Progenitor cell of endocrine pancreas (in vitro differentiated cells): Measurements from ENCODE around the gene FBXO30. TPM values are rescaled to one million over a fixed set of nuclear protein-coding genes. Genes with fewer than 3 reads are reported as not detected.

Experiments used
- DNase-seq: peaks from one replicate; pipeline ENCODE4 v3.0.0; 2021; ENCODE audit warnings: low spot score; ENCODE audit not compliant: unreplicated experiment
- H3K27ac Mint-ChIP-seq: 2 replicates; pipeline ENCODE4 v1.8.0; 2021; ENCODE audit warnings: mild to moderate bottlenecking, moderate library complexity, mixed read lengths
- H3K27me3 Mint-ChIP-seq: 2 replicates; pipeline ENCODE4 v1.8.0; 2021; ENCODE audit warnings: mixed read lengths
- H3K36me3 Mint-ChIP-seq: 2 replicates; pipeline ENCODE4 v1.8.0; 2022; ENCODE audit warnings: mixed read lengths; ENCODE audit not compliant: insufficient read depth
- H3K4me1 Mint-ChIP-seq: 2 replicates; pipeline ENCODE4 v1.8.0; 2021; ENCODE audit warnings: low read depth, mixed read lengths
- H3K4me3 Mint-ChIP-seq: 2 replicates; pipeline ENCODE4 v1.8.0; 2021; ENCODE audit warnings: low read depth, mild to moderate bottlenecking, moderate library complexity, mixed read lengths
- H3K9me3 Mint-ChIP-seq: 2 replicates; pipeline ENCODE4 v1.8.0; 2021; ENCODE audit warnings: low read depth, mixed read lengths
- total RNA-seq: library from RNA; stranded (reverse); gene quantifications from 2 replicates; pipeline ENCODE4 v1.2.1, GENCODE V29; 2021
- TF ChIP-seq, protein P1 (sequence below): fragments of 200-600 bp; sonication (generic); IDR thresholded peaks from one replicate; pipeline ENCODE4 v1.5.0; 2021; ENCODE audit warnings: antibody characterized with exemption, mild to moderate bottlenecking; ENCODE audit not compliant: unreplicated experiment

The FBXO30 gene
- total RNA-seq, 1 donor from 2014 or later = 13.1 TPM

GRCh38 chr6:145829102-145829501, 14.5 kb upstream of the FBXO30 start:
- Mint-ChIP-seq H3K4me1 (no peaks in the 10 kb centered on the region), H3K36me3 (no peaks in the 10 kb centered on the region), H3K4me3 (no peak overlapping the region), H3K27ac (no peak overlapping the region), H3K9me3 (no peaks in the 10 kb centered on the region), H3K27me3 (no peaks in the 10 kb centered on the region)
- TF ChIP-seq, protein P1, sequence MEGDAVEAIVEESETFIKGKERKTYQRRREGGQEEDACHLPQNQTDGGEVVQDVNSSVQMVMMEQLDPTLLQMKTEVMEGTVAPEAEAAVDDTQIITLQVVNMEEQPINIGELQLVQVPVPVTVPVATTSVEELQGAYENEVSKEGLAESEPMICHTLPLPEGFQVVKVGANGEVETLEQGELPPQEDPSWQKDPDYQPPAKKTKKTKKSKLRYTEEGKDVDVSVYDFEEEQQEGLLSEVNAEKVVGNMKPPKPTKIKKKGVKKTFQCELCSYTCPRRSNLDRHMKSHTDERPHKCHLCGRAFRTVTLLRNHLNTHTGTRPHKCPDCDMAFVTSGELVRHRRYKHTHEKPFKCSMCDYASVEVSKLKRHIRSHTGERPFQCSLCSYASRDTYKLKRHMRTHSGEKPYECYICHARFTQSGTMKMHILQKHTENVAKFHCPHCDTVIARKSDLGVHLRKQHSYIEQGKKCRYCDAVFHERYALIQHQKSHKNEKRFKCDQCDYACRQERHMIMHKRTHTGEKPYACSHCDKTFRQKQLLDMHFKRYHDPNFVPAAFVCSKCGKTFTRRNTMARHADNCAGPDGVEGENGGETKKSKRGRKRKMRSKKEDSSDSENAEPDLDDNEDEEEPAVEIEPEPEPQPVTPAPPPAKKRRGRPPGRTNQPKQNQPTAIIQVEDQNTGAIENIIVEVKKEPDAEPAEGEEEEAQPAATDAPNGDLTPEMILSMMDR = no peak
- no peak for DNase-seq

GRCh38 chr6:145824344-145824743, 9.7 kb upstream of the FBXO30 start:
- no peak for DNase-seq
- TF ChIP-seq, protein P1 = no peak
- Mint-ChIP-seq H3K27me3 (no peaks in the 10 kb centered on the region), H3K4me3 (no peak overlapping the region), H3K9me3 (no peaks in the 10 kb centered on the region), H3K4me1 (no peaks in the 10 kb centered on the region), H3K36me3 (no peaks in the 10 kb centered on the region), H3K27ac (no peak overlapping the region)

GRCh38 chr6:145823328-145823944, 8.8 kb upstream of the FBXO30 start:
- Mint-ChIP-seq H3K27ac (no peak overlapping the region), H3K36me3 (no peaks in the 10 kb centered on the region), H3K4me3 (no peak overlapping the region), H3K27me3 (no peaks in the 10 kb centered on the region), H3K9me3 (no peaks in the 10 kb centered on the region), H3K4me1 (no peaks in the 10 kb centered on the region)
- no peak for DNase-seq
- TF ChIP-seq, protein P1 = no peak

DNA sequence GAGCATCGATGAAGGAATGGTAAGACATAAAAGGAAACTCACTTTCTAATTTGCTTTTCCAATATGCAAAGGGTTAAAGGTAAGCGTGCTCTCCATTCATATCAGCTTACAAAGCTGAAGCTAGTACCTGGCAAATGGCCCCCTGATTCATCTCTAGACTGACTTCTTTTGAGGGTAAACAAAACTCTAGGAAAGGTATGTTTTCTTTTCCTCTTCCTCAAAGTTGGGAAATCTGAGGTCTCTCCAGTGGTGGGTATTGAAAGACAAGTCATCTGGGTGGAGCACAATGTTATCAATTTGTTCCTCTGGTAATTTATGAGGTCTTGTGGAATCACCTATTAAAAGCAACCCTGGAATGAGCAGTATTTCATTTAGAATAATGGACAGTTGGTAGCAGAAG, 7.9 kb upstream of the FBXO30 start:
- DNase-seq = no peak
- TF ChIP-seq, protein P1 = no peak
- Mint-ChIP-seq H3K9me3 (no peaks in the 10 kb centered on the region), H3K36me3 (peaks cover 1% of the 10 kb centered on the region), H3K4me1 (no peaks in the 10 kb centered on the region), H3K4me3 (no peak overlapping the region), H3K27ac (no peak overlapping the region), H3K27me3 (no peaks in the 10 kb centered on the region)

DNA sequence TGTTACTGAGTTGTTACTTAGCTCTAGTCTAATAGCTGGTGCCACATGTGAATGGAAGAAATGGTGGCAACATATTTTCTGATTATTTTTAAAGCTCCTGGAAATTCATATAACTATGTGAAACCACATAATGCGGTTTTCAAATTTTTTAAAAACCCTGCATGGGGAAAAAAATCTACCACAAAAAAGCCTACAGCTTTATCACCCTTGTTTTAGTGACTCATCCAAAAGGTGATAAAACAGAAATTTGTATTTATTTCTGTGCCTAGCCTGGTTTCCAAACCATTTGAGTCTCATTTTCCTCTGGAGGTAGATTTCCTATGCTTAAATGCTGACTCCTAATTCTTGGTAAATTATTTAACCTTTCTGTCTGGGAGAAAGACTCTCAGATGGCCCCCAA, 5.4 kb upstream of the FBXO30 start:
- no peaks in the 10 kb centered on the region for H3K27me3 Mint-ChIP-seq
- H3K9me3 Mint-ChIP-seq = no peaks in the 10 kb centered on the region
- no peak overlapping the region for H3K4me3 Mint-ChIP-seq
- TF ChIP-seq, protein P1 = no peak
- H3K4me1 Mint-ChIP-seq = peaks cover 6% of the 10 kb centered on the region
- H3K36me3 Mint-ChIP-seq = peaks cover 1% of the 10 kb centered on the region
- no peak for DNase-seq
- no peak overlapping the region for H3K27ac Mint-ChIP-seq
